HG02938 (cell line): ENCODE data around the gene ROCK1.

Experiments
- ATAC-seq: cut with Tn5 transposase; IDR thresholded peaks from one replicate; pipeline ENCODE4 v1.9.1; 2021; ENCODE audit warnings: mild to moderate bottlenecking, moderate library complexity; ENCODE audit not compliant: unreplicated experiment

Gene ROCK1

DNA sequence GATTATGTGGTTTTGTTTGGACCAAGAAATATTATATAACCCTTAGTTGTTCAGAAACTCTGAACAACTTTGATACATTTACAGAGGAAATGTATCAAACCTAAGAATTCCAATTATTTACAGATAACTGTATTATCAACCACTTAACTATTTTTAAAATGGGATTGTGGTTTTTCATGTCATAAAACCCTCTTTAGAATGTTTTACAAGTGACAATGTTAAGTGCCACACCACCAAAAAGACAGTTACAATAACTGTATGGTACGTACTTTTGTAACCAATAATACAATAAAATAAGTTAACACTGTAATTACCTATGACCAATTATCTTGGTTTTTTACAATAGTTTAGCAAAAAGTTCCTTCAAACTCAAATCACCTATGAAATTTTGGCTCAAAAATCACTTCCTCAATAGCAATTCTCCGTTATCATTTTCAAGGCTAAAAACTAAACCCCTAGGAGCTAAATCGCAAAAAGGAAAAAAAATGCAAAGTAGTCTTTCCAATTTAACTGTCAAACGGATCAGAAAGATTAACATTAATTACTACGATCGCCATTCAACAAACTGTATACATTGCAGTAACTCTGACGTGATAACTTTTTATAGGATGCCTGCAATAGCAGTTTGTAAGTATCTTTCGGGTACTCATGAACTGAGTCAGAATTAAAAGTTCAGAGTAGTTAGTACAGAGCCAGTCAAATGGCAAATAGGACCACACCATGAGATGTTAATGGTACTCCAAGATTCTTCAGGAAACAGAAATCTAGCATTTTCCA lies 1.5 kb downstream of the ROCK1 start:
- no peak for ATAC-seq

DNA sequence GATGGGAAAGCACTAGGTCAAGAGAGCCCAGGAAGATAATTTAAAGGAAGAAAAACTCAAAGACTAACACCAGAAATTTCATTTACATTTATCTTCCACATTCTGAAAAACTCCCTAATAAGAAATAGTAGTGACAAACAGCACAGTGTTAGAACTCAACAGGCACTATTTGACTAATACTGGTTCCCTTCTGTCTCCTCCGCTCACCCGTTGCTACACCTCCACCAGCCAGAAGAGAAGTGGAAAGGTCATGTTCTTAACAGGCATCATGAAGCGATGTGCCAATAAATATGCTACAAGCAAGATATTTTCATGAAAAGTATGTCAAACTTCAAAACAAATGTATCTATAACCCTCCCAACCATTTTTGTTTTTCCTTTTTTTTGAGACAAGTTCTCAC lies 5.7 kb downstream of the ROCK1 start:
- peak; percentile 44 for ATAC-seq

DNA sequence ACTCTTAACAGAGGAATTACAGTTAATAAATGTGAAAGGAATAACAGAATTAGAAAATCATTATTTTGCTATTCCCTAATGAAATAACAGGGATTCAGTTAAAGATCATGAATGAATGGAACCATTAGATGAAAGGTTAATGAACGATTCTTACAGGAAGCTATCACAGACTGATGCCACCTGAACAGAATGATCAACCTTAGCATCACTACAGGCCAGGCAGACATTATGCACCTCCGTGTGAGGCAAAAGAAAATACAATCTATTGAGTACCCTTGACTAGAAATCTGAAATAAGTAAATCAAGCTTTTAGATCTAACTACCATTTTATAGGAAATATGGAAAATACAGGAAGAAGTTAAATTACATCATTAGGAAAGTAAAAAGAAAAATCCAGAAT lies 10.4 kb downstream of the ROCK1 start:
- ATAC-seq = no peak

DNA sequence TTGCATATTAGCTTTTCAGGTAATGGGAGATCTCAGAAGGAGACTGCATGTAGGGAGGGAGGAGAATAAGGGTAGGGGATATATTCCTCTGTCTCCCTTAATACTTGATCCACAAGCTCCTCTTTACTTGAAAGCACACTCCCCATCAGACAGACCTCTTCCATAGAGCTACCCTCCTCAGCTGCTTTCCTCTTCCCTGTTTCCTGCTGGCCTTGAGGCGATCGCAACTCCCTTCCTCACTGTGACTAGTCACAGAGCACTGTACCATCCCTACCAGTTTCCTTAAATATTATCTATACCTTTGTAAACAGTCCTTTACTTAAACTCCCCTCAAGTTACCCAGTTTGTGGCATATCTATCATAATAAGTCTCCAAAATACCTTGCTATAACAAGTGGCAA lies 10.9 kb downstream of the ROCK1 start:
- ATAC-seq = no peak

DNA sequence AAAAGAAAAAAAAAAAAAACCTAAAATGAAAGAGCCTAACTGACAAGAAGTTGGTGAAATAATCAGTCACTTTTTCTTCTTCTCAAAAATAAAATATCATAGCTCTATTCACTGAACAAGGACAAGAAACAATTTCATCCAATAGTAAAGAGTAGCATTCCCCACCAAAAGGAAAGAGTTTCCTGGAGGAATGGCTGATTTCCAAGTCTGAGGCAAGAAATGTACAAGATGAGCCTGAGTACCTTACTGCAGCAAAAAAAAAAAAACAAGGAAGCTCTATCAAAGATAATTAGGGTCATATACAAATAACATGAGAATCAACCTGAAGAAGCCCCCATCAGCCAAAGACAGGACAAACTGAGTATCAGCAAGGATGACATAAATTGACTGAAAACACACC lies 11.5 kb downstream of the ROCK1 start:
- no peak for ATAC-seq

DNA sequence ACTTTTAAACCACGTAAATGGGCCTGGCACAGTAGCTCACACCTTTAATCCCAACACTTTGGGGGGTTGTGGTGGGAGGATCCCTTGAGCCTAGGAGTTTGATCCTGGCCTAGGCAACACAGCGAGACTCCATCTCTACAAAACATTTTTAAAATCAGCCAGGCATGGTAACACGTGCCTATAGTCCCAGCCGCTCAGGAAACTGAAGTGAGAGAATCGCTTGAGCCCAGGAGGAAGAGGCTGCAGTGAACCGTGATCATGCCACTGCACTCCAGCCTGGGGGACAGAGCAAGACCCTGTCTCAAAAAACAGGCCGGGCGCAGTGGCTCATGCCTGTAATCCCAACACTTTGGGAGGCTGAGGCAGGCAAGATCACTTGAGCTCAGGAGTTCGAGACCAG lies 12.2 kb downstream of the ROCK1 start:
- peak; percentile 79 for ATAC-seq

DNA sequence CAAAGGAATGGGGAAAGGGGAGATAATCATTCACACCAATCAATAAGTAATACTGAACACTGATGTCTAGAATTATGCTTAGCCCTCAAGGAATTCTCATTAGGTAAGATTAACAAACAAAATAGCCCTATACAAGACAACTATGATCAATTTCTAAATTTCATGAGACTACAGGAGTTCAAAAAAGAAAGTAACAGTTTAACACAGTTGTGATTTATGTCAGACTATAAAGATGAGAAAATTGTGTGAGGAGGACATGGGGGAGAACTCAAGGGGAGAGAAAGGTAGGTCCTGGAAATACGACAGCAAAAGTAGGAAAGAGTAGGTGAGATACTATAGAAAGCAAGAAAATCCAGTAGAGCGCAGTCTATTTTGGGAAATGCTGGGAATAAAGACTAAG lies 14.9 kb downstream of the ROCK1 start:
- ATAC-seq = no peak

DNA sequence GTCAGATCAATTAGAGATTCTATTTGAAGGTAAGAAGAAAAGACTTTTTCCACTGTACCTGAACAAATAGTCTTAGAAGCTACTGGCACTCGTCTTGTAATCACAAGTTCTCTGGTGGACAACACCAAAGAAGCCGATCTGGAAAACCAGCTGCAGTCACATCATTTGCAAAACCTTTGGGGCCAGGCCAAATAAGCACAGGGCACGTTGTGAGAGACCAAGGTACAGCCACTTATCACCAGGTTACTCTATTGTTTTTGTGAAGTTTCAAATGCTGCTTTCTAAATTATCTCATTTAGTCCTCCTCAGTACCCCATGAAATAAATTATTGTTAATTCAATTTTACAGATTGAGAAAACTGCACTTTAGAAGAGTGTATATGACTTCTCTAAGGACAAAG lies 18.5 kb downstream of the ROCK1 start:
- ATAC-seq = no peak

DNA sequence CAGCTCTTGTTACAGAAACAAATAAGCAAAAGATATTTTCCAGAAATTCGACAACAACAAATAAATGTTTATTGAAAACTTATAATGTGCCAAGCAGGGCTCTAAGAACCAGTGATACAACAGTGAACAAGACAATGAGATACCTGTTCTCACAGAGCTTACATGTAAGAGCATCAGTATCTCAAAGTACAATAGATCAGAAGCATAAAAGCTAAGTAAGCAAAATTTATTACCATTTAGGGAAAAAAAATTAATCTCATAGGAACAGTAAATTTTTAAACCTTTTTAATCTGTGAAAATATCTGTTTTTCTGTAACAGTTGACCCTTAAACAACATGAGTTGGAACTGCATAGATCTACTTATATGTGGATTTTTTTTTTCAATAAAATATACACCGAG lies 20.9 kb downstream of the ROCK1 start:
- ATAC-seq = no peak

DNA sequence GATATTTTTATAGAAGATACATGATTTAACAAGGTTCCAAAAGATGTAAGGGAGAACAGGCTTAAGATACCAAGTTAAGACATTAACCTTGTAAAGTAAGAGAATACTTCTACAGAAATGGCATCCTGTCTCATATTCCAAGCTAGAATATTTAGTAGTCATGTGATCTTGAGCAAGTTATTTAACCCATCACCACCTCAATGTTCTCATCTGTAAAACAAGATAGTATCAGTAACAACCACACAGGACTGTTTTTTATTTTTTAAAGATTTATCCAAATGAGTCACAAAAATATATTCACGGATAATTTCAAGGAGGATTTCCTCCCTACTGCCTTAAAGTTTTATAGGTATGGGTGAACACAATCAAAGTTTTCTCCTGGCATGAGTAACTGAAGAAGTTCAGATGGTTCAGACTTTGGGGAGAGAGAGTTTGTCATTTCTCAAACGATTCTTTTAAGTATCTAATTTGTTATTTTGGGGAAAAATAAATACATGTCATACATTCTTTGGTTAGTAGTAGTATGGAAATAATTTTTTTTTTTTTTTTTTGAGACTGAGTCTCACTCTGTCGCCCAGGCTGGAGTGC lies 25.9 kb downstream of the ROCK1 start:
- ATAC-seq = no peak

DNA sequence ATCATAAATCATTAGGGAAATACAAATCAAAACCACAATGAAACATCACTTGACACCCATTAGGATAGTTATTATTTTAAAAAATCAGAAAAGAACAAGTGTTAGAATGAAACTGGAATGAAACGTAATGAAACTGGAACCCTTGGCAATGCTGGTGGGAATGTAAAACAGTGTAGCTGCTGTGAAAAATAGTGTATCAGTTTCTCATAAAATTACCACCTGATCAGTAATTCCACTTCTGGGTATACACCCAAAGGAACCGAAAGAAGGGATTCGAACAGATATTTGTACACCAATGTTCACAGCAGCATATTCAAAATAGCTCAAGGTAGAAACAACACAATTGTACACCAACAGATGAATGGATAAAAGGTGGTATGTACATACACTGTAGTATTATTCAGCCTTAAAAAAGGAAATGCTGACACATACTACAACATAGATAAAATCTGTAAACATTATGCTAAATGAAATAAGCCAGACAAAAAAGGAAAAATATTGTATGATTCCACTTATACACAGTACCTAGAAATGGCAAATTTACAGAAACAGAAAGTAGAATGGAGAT lies 27.0 kb downstream of the ROCK1 start:
- ATAC-seq = no peak

DNA sequence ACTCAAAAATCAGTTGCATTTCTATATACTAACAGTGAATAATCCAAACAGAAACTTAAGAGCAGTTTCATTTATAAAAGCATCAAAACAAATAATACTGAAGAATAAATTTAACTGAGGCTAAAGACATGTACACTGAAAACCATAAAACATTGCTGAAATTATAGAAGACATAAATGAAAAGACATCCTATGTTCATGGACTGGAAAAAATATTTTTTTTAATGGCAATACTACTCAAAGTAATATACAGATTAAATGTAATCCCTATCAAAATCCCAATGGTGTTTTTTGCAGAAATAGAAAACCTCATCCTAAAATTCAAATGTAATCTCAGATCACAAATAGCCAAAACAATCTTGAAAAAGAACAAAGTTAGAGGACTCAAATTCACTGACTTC lies 28.6 kb downstream of the ROCK1 start:
- no peak for ATAC-seq

DNA sequence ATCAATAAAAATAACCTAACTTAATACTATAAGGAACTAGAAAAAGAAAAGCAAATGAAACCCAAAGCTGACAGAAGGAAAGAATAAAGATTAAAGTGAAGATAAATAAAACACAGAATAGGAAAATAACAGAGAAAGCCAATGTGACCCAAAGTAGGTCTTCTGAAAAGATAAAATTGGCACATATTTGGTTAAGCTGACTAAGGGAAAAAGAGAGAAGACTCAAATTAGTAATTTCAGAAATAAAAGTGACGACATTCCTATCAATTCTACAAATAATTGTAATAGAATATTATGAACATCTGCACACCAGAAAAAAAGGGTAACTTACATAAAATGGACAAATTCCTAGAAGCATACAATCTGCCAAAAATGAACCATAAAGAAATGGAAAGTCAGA lies 30.2 kb downstream of the ROCK1 start:
- ATAC-seq = no peak

DNA sequence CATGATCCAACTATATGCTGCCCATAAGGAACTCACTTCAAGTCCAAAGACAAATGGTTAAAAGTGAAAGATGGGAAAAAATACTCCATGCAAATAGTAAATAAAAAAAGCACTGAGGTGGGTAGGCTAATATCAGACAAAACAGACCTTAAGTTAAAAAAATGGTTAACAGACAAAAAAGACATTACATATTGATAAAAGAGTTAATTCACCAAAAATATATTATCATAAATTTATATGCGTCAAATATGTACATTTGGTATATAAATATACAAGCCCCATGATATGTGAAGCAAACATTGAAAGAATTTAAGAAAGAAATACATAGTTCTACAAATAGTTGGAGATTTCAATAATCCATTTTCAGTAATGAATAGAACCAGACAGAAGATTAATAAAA lies 31.0 kb downstream of the ROCK1 start:
- no peak for ATAC-seq

DNA sequence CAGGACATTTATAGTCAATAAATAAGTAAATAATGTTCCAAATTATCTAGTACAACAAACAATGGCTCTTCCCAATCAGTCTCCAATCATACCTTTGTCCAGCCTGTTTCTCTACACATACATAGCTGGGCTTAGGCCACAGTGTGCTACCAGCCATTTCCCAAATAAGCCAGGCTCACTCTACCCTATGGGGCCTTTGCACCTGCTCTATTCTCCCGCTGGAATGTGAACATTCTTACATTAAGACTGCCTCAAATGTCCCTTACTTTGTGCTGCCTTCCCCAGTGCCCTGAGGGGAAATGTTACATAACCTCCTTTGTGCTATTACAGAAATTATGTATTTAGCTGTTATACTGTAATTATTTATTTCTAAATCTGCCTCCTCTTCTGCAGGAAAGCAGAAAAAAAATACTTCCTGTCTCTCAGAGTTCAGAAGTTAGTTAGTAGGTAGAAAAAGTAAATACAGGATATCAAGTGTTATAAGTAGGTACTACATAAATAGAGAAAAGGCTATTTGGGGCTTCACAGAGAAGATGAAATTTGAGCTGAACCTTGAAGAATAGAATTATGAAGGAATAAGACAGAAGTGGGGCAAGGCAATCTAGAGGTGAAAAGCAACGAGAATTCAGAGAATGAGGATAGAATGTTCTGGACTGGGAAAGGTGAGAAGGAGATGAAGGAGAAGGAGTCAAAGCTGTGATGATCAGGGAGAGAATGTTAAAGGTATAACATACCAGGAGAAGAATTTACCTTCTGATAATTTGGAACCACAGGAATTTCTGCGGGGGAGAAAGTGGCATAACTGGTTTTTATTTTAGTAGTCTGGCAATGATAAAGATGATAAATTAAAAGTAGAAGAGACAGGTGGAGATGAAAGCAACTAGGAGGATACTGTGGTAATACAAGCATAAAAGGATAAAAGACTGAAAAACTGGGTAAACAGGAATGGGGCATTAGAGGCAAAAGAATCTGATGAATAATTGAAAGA lies 37.0 kb downstream of the ROCK1 start:
- no peak for ATAC-seq

DNA sequence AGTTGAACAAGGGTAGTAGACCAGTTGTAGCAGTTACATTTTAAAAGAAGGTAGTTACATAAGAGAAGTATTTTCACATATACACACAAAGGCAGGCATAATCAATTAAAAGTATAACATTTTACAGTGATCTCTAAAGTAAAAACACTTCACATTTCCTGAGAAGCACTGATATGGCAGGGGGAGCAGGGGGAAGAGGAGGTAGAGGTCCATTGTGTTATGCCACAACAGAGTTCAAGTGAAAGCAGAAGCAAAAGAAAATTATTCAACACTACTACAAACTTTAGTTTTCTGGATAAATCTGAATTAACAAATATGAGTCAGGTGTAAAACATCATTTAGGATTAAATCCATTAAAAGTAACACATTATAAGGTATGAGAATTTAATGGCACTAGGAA lies 38.4 kb downstream of the ROCK1 start:
- no peak for ATAC-seq

DNA sequence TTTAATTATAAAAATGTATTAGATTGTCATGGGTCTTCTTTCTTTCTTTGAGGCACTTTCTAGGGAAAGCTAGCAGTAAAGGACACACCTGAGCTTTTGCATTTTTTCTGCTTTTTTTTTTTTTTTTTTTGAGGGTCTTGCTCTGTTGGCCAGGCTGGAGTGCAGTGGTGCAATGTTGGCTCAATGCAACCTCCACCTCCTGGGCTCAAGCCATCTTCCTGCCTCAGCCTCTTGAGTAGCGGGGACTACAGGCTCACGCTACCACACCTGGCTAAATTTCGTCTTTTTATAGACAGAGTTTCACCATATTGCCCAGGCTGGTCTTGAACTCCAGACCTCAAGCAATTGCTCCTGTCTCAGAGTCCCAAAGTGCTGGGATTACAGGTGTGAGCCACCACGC lies 40.5 kb downstream of the ROCK1 start:
- ATAC-seq = no peak

DNA sequence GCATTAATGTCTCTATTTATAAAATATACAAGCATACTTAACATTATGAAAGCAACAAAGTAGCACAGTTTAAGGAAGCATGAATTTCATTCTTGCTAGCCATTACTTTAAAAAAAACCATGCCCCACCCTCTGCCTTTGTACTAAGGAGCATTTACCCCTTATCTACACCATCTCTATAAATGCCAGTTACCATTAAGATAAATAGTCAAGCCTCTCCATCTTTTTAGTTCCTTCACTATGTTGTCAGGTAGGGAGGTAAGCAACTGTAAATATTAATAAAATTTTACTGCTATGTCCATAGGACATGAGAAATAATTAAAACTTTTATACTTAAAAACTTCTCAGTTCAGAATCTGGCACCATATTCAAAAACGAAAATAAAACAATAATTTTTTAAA lies 42.1 kb downstream of the ROCK1 start:
- ATAC-seq = no peak

DNA sequence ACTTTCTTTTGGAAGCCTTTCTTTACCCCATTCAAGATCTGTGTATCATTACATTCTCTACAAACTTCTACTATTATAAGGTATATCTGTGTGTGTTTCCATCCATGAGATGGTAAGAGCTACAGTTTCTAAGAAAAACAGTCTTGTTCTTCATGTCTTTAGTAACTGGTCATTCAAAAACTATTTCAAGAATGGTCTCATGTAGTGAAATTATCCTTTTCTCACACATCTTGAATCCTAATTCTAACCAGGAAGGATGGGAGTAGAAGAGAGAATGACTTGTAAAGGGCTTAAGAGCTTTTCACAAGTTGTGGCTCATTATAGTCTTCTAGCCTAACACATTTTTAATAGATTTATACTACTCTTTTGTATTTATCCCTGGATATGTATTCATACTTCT lies 47.3 kb downstream of the ROCK1 start:
- no peak for ATAC-seq

DNA sequence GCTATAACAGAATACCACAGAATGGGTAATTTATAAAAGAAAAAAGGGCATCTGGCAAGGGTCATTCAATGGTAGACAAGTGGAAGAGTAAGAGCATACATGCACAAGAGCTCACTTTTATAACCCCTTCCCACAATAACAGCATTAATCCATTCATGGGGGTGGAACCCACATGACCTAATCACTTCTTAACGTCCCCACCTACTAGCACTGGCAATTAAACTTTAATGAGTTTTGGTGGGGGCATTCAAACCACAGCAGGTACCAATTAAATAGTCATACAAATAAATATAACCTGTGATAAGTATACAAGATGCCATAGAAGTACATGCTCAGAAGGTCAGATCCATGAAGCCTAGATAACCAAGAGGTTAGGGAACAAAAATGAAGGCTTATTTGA lies 48.6 kb downstream of the ROCK1 start:
- no peak for ATAC-seq

DNA sequence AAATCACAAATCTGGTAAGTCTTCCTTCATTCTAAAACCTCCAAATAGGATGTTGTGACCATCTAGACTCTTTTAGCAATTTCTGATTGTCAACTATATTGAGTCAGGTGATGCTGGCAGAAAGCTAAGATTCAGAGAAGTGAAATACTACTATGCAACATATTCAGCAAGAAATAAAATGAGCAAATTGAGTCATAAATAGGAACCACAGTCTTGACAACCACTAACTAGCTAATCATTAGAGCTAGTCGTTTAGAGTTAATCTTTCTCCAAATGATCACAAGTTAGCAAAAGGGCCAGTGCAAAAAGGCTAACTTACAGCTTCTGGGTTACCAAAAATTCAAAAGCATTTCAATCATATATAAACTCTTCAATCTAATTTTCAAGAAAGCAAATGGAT lies 54.5 kb downstream of the ROCK1 start:
- ATAC-seq = no peak
